ENCODE data around the gene DNM1L. TPM values are rescaled to one million over a fixed set of nuclear protein-coding genes. Genes with fewer than 3 reads are reported as not detected.
A peak's percentile ranks its signal among the peaks of the same experiment; 100 is the strongest.

Gene DNM1L
- total and polyA plus RNA-seq, 10 of the 15 experiments (the other 5 are each of a cell fraction or from before 2014, with no cell fraction given) = 23.1 to 201 (median 63.9) TPM

- TF ChIP-seq MAX (IDR thresholded peaks at IDR 0.05; ENCODE audit: low read depth, low read length) (peak; percentile 63), NKRF (conservative IDR thresholded peaks at IDR 0.05) (peak; percentile 92), NR2C1 (IDR thresholded peaks at IDR 0.05) (peak; percentile 21; the same call in 1 of the 2 replicates), CBFB (IDR thresholded peaks at IDR 0.05; ENCODE audit: low read depth) (peak; percentile 64; the same call in 1 of the 2 replicates), YY1 (IDR thresholded peaks at IDR 0.05; ENCODE audit: low read depth, low read length) (peak; percentile 89), PAX5 (IDR thresholded peaks at IDR 0.05; ENCODE audit: borderline replicate concordance, low read depth, low read length) (0 out of 2 replicates have a peak, but pooled peaks have one; percentile 8), ATF7 (IDR thresholded peaks at IDR 0.05; ENCODE audit: low read depth) (0 out of 2 replicates have a peak, but pooled peaks have one; percentile 6), BCL3 (IDR thresholded peaks at IDR 0.05; ENCODE audit: borderline replicate concordance, insufficient read depth, low read depth, low read length, poor library complexity, severe bottlenecking) (peak; percentile 30), ZNF217 (IDR thresholded peaks at IDR 0.05) (peak; percentile 63), SIX5 (IDR thresholded peaks at IDR 0.05; ENCODE audit: low read depth, low read length, severe bottlenecking) (peak; percentile 94), SP1 (IDR thresholded peaks at IDR 0.05; ENCODE audit: low read depth, low read length) (peak; percentile 79), CHD2 (IDR thresholded peaks at IDR 0.05; ENCODE audit: borderline replicate concordance, low read depth, low read length) (peak; percentile 82), ZBTB33 (IDR thresholded peaks at IDR 0.05) (peak; percentile 45; the same call in 1 of the 2 replicates), BHLHE40 (IDR thresholded peaks at IDR 0.05; ENCODE audit: borderline replicate concordance in 1 of 2, low read depth in 2 of 2, low read length in 1 of 2) (peak; percentile 16 to 72; a peak in 2 of 4 replicates), SMC3 (IDR thresholded peaks at IDR 0.05; ENCODE audit: borderline replicate concordance, low read length) (0 out of 2 replicates have a peak, but pooled peaks have one; percentile 9), ATF2 (IDR thresholded peaks at IDR 0.05; ENCODE audit: low read length) (no peak), ZNF24 (IDR thresholded peaks at IDR 0.05) (0 out of 2 replicates have a peak, but pooled peaks have one; percentile 29), ZNF207 (IDR thresholded peaks at IDR 0.05; ENCODE audit: borderline replicate concordance) (0 out of 2 replicates have a peak, but pooled peaks have one; percentile 70), POU2F2 (IDR thresholded peaks at IDR 0.05; ENCODE audit: borderline replicate concordance, low read depth, low read length) (no peak), IKZF2 (IDR thresholded peaks at IDR 0.05) (peak; percentile 21 to 36; a peak in 1 of 4 replicates), RB1 (IDR thresholded peaks at IDR 0.05; ENCODE audit: borderline replicate concordance) (peak; percentile 45; the same call in 1 of the 2 replicates), ESRRA (IDR thresholded peaks at IDR 0.05; ENCODE audit: low read length) (no peak), BACH1 (IDR thresholded peaks at IDR 0.05; ENCODE audit: borderline replicate concordance) (peak; percentile 63; the same call in 1 of the 2 replicates)
These were observed at the start of gene DNM1L (continued) for GRCh38 chr12:32679091-32679919.

Measured in GM12878 (cell line).